K562 (cell line): Measurements from ENCODE around the gene CABP7. TPM values are rescaled to one million over a fixed set of nuclear protein-coding genes. Genes with fewer than 3 reads are reported as not detected.

Experiments used
- ATAC-seq: fragments of 200-7000 bp; cut with Tn5 transposase; 3 replicates; pipeline ENCODE4 v1.9.1; 2020; ENCODE audit warnings: moderate library complexity
- BruUV-seq: library from RNA; stranded (reverse); fragments of 400-500 nt; replicated peaks from 2 replicates; lab custom pipeline; 2021; lab: Mats Ljungman, UMichigan
- CTCF ChIA-PET: fragments of 300-600 bp; formaldehyde crosslinking; extraction: SDS; loops from one replicate; lab custom pipeline; 2021; ENCODE audit warnings: low intra/inter-chr PET ratio; lab: Yijun Ruan, JAX
- POLR2A ChIA-PET: fragments of 300-600, 350-650 bp; sonication (Branson Sonifier 250); formaldehyde crosslinking; extraction: SDS; loops from one replicate; lab custom pipeline; 2021; ENCODE audit warnings: antibody characterized with exemption, inconsistent platforms; lab: Yijun Ruan, JAX
- DNase-seq, 4 experiments: peaks; one replicate each; pipeline versions ENCODE4 v3.0.0 to v3.0.0-alpha.2; 2011 to 2018; ENCODE audit warnings: low spot score in 3 of 4, mixed read lengths in 3 of 4; ENCODE audit errors: extremely low read depth in 1 of 4
- FAIRE-seq: peaks from 2 replicates; lab custom pipeline; 2011; peaks lifted over from hg19 to GRCh38; lab: Jason Lieb, UNC
- H2AFZ ChIP-seq: 2 replicates; pipeline ENCODE4 v1.6.0; 2011; ENCODE audit warnings: low read depth, low read length, control low read depth, inconsistent platforms
- H3K27ac ChIP-seq: fragments of 200-600 bp; 3 replicates; pipeline ENCODE4 v1.8.0; 2011; ENCODE audit warnings: low read depth, mild to moderate bottlenecking, control low read depth, inconsistent platforms, low read length, moderate library complexity, mixed read lengths; ENCODE audit errors: extremely low read depth
- H3K27me3 ChIP-seq, 2 experiments: fragments of 300-600 bp in 1 of 2; 2 replicates in 1 of 2; 3 replicates in 1 of 2; pipeline versions ENCODE4 v1.6.0 to v1.8.0; 2011; ENCODE audit warnings: inconsistent platforms in 2 of 2, low read length in 2 of 2, mild to moderate bottlenecking in 1 of 2, mixed read lengths in 1 of 2, moderate library complexity in 1 of 2; ENCODE audit not compliant: control insufficient read depth in 2 of 2, insufficient read depth in 2 of 2
- H3K36me3 ChIP-seq: fragments of 300-600 bp; 3 replicates; pipeline ENCODE4 v1.8.0; 2011; ENCODE audit warnings: mild to moderate bottlenecking, low read length, inconsistent platforms; ENCODE audit not compliant: control insufficient read depth, insufficient read depth
- H3K4me1 ChIP-seq, 2 experiments: fragments of 200-600 bp in 1 of 2; replicated peaks in 1 of 2; 2 replicates in 1 of 2; 3 replicates in 1 of 2; pipeline versions ENCODE4 v1.5.1 to v1.8.0; 2011; ENCODE audit warnings: inconsistent platforms in 2 of 2, low read length in 2 of 2, mild to moderate bottlenecking in 1 of 2, mixed read lengths in 1 of 2, moderate library complexity in 1 of 2; ENCODE audit not compliant: control insufficient read depth in 2 of 2, insufficient read depth in 2 of 2
- H3K4me2 ChIP-seq: 2 replicates; pipeline ENCODE4 v1.6.1; 2011; ENCODE audit warnings: low read length, control low read depth, inconsistent platforms, mixed read lengths; ENCODE audit not compliant: insufficient read depth
- H3K4me3 ChIP-seq: fragments of 200-600 bp; sonication (generic), shearing (Covaris generic); 2 replicates; pipeline ENCODE4 v1.5.1; 2016; ENCODE audit warnings: control low read depth, inconsistent platforms
- H3K79me2 ChIP-seq: fragments of 200-600 bp; 3 replicates; pipeline ENCODE4 v1.8.0; 2011; ENCODE audit warnings: low read length, inconsistent platforms; ENCODE audit not compliant: control insufficient read depth, insufficient read depth
- H3K9ac ChIP-seq, 2 experiments: 2 replicates each; pipeline versions ENCODE4 v1.6.0 to v1.6.1; 2011; ENCODE audit warnings: low read depth in 2 of 2, low read length in 2 of 2, control low read depth in 1 of 2, inconsistent platforms in 1 of 2, mild to moderate bottlenecking in 1 of 2, mixed read lengths in 1 of 2; ENCODE audit not compliant: insufficient read depth in 1 of 2
- H3K9me1 ChIP-seq: one replicate; pipeline ENCODE4 v1.6.0; 2011; ENCODE audit warnings: inconsistent platforms, mild to moderate bottlenecking, low read length, moderate library complexity; ENCODE audit not compliant: control insufficient read depth, insufficient read depth
- H3K9me3 ChIP-seq: replicated peaks from 2 replicates; pipeline ENCODE4 v1.5.1; 2011; ENCODE audit warnings: low read depth, low read length, inconsistent platforms; ENCODE audit not compliant: control insufficient read depth, insufficient read depth
- H4K20me1 ChIP-seq: replicated peaks from 2 replicates; pipeline ENCODE4 v1.6.1; 2011; ENCODE audit warnings: low read length, inconsistent platforms, mixed read lengths; ENCODE audit not compliant: control insufficient read depth, insufficient read depth
- FOSL1 ChIP-seq: fragments of 200-800 bp; sonication (Bioruptor generic); conservative IDR thresholded peaks from 2 replicates; pipeline ENCODE4 v1.6.1; 2016; ENCODE audit warnings: missing genetic modification characterization, missing compliant biosample characterization
- GABPB2 ChIP-seq: fragments of 250-450 bp; sonication (Bioruptor Pico); conservative IDR thresholded peaks from 2 replicates; pipeline ENCODE4 v1.5.1; 2021; ENCODE audit warnings: mild to moderate bottlenecking
- KHSRP ChIP-seq: fragments of 450-650 bp; IDR thresholded peaks from 2 replicates; pipeline ENCODE4 v1.6.1; 2017
- POLR3G ChIP-seq: IDR thresholded peaks from 2 replicates; pipeline ENCODE4 v1.6.1; 2011; ENCODE audit not compliant: insufficient read length, insufficient replicate concordance; ENCODE audit errors: extremely low read depth
- PPARD ChIP-seq: fragments of 250-450 bp; sonication (Bioruptor Pico); IDR thresholded peaks from 2 replicates; pipeline ENCODE4 v1.8.0; 2022; ENCODE audit warnings: inconsistent platforms, mild to moderate bottlenecking, moderate library complexity
- ZBED1 ChIP-seq: IDR thresholded peaks from 2 replicates; pipeline ENCODE4 v1.6.1; 2014
- ZNF143 ChIP-seq: sonication (generic); formaldehyde crosslinking; IDR thresholded peaks from 2 replicates; pipeline ENCODE4 v1.9.0; 2022; ENCODE audit warnings: mild to moderate bottlenecking, missing genetic modification reagents
- WGBS: fragments of 100-300 bp; shearing (Covaris generic); methylation state at CpG from one replicate; pipeline ENCODE4 v1.1.6; 2016; ENCODE audit warnings: low coverage, mixed read lengths; ENCODE audit not compliant: insufficient coverage; ENCODE audit errors: missing lambda C conversion rate; 5-methylcytosine and 5-hydroxymethylcytosine counted together
- in situ Hi-C: fragments of 300-500 bp; cut with MboI; formaldehyde crosslinking; loops from 4 replicates; pipeline ENCODE4 v1.15.0; 2018; ENCODE audit warnings: inconsistent platforms, mixed read lengths
- intact Hi-C: fragments of 100-400 bp; cut with micrococcal nuclease; formaldehyde crosslinking; loops from 2 replicates; pipeline ENCODE4 v1.14.2; 2022
- polyA plus RNA-seq, 8 experiments: library from polyadenylated mRNA; depleted of rRNA in 4 of 8; stranded (reverse) in 5 of 8; unstranded in 3 of 8; fragments of >200 nt; fragmentation: Nextera tagmentation in 2 of 8; fragmentation: Illumina TruSeq in 1 of 8; extraction: Ambion mirVana in 2 of 8; extraction: Trizol in 1 of 8; gene quantifications; 2 replicates each; pipeline versions ENCODE4 v1.2.1 to v1.2.3, GENCODE V29; 2011 to 2014; ENCODE audit warnings: inconsistent platforms in 1 of 8, missing spikeins in 1 of 8
- total RNA-seq, 7 experiments: library from RNA; depleted of rRNA in 6 of 7; stranded (reverse); fragments of >200 nt in 6 of 7; fragmentation: Illumina TruSeq in 2 of 7; extraction: Trizol in 2 of 7; gene quantifications; 2 replicates each; pipeline versions ENCODE4 v1.2.1 to v1.2.3, GENCODE V29; 2011 to 2021; ENCODE audit warnings: low replicate concordance in 1 of 7

Gene CABP7
- total and polyA plus RNA-seq, 9 of the 15 experiments (the other 6 are each of a cell fraction or from before 2014, with no cell fraction given), result not detected

- TF ChIP-seq GABPB2, result no peak
These were observed 22.1 kb downstream of the CABP7 start (continued) for GRCh38 chr22:29741926-29742325.

- no TSS peak for BruUV-seq
- CTCF ChIA-PET, result no interaction called here
- TF ChIP-seq ZBED1, result no peak
- no peak for TF ChIP-seq KHSRP
- no peak for TF ChIP-seq PPARD (CRISPR knock-in tag)
- TF ChIP-seq POLR3G, result no peak
- no peak for TF ChIP-seq FOSL1 (tag)
- no peak for TF ChIP-seq ZNF143
- TF ChIP-seq, all 486 proteins: peak for 0
- H3K79me2 ChIP-seq, result no peaks in the 10 kb centered on the region
- DNase-seq (no peak), FAIRE-seq (no peak), ATAC-seq (no peak)
- no peak overlapping the region for H3K4me2 ChIP-seq
- POLR2A ChIA-PET, result no interaction called here
- H3K9me1 ChIP-seq, result no peaks in the 10 kb centered on the region
- WGBS, result 33% methylated on average over 6 of the region's 13 CpGs
- no peak overlapping the region for H3K27ac ChIP-seq
- H3K4me1 ChIP-seq, result peaks cover 0 to 7% of the 10 kb centered on the region in 2 experiments; a peak in 2 of 5 replicates
- H3K9me3 ChIP-seq, result no peaks in the 10 kb centered on the region
- H3K4me3 ChIP-seq, result no peak overlapping the region
- H3K27me3 ChIP-seq, result no peaks in the 10 kb centered on the region
- 0 out of 4 replicates have a peak overlapping the region, but pooled peaks of 1 of the 2 experiments have one; percentile 58 for H3K9ac ChIP-seq
- H4K20me1 ChIP-seq, result no peaks in the 10 kb centered on the region
- H2AFZ ChIP-seq, result no peak overlapping the region
- intact Hi-C loops, result no loop called here
- in situ Hi-C loops, result no loop called here
- H3K36me3 ChIP-seq, result no peaks in the 10 kb centered on the region
These were observed 22.5 kb downstream of the CABP7 start for GRCh38 chr22:29742326-29742725.
